ENCODE measurements around the gene TMEFF2.

The TMEFF2 gene

GRCh38 chr2:191961556-191961955, 233.2 kb downstream of the TMEFF2 start:
- no peak for DNase-seq (ENCODE audit: low read depth)

GRCh38 chr2:191959209-191959608, 235.5 kb downstream of the TMEFF2 start:
- DNase-seq (ENCODE audit: low read depth): no peak

DNA sequence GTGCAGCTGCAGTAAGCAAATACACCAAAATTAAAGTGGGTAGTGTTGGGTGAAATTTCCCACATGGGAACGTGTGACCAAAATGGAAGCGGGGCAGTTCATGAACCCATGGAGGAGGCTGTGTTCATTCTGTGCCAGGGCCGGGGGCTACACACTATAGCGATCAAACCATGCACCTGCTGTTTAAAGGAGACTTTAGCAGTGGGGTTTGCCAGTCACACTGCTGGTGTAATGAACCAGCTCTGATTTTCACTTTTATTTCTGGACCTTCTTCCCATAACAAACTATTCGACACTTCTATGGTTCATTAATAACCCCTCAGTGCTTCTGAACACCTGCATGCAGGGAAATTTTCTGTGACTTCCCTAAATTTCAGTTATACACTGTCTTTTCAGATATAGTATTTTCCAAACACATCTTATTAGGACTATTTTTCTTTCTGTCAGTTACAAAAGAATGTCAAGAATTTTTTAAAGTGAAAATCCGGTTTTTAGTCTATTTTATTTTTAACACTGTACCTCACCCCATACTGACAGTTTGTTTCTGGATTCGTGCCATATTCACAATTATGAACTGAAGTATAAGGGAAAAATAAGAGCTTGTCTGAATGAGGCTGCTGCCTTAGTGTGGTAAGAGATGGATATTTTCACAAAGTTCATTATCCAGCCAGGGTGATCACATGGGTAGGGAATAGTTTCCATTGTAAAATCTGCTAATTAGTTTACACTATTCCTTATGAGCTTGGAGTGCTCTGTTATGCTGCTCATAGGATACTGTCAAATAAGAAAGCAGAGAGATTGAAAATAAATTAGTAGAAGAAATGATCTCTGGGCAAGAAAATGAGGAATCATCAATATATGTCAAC, 236.5 kb downstream of the TMEFF2 start:
- no peak for DNase-seq (ENCODE audit: low read depth)

DNA sequence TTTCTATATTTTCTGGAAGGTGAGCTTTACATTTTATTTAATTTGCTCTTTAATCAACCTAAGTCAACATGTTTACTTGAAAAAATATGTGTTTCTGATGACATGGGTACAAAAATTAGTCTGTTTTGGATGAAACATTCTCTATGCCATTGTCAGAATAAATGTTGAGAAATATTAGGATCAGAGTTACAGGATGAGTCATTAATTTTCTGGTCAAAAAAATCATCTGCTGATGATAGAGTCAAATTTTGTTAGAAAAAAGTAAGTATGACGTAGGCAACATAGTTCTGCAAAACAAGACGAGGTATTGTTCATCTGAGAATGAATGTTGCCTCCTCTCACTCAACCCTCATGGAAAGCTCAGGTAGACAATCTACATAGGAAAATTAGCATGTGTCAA, 240.3 kb downstream of the TMEFF2 start:
- no peak for DNase-seq (ENCODE audit: low read depth)

- DNase-seq (ENCODE audit: low read depth): no peak
These were observed 242.0 kb downstream of the TMEFF2 start for GRCh38 chr2:191952515-191953270.

- no peak for DNase-seq (ENCODE audit: low read depth)
These were observed 242.9 kb downstream of the TMEFF2 start for GRCh38 chr2:191951832-191952231.

GRCh38 chr2:191951376-191951775, 243.4 kb downstream of the TMEFF2 start:
- no peak for DNase-seq (ENCODE audit: low read depth)

DNA sequence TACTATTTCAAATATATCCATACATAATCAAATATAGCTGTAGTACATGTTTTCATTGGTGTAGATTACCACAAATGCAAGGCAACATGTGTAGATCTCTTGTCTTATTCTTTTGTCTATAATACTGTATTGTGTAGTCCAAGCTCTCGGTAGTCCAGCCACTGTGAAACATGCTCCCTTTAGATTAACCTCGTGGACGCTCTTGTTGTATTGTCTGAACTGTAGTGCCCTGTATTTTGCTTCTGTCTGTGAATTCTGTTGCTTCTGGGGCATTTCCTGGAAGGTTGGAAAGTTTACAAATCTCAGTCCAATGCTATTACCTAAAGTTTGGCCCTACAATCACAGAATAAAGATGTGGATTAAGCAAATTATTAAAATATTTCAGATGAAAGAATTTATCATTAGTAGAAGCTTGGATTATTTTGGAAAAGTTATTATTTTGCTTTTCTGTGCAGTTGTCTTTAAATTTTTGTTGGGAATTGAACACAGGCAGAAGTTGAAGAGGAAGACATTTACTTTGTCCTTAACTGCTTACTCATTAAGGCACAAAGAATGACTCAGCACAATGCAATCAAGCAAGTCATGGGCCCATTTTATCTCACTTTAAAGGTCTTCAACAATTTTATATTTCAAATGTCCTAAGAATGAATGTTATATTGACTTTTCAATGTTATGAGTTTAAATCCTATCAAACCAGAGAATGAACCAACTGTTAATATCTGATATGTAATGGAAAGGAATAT, 244.4 kb downstream of the TMEFF2 start:
- no peak for DNase-seq (ENCODE audit: low read depth)

- DNase-seq (ENCODE audit: low read depth): no peak
These were observed 247.5 kb downstream of the TMEFF2 start for GRCh38 chr2:191947235-191947634.

GRCh38 chr2:191946471-191947182, 248.1 kb downstream of the TMEFF2 start:
- DNase-seq (ENCODE audit: low read depth): no peak

DNA sequence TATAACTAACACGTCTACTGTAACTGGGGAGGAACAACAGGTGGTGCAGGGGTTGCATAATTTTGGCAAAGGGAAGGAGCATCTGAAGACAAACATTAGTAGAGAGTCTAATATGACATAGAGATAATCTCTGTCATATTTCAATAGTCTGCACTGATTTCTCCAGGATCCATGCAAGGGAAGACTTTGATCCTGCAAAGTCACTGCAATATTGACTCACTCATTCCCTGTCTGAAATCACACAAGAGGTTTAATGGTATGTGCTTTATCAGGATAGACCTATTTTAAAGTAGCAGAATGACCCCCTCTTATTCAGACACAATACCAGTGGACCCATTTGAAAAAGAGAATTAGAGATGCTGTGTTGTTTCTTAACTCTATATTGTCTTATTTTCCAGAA, 249.1 kb downstream of the TMEFF2 start:
- DNase-seq (ENCODE audit: low read depth): no peak

- DNase-seq (ENCODE audit: low read depth): no peak
These were observed 252.0 kb downstream of the TMEFF2 start for GRCh38 chr2:191942739-191943103.

- DNase-seq (ENCODE audit: low read depth): no peak
These were observed 252.5 kb downstream of the TMEFF2 start for GRCh38 chr2:191942090-191942738.

DNA sequence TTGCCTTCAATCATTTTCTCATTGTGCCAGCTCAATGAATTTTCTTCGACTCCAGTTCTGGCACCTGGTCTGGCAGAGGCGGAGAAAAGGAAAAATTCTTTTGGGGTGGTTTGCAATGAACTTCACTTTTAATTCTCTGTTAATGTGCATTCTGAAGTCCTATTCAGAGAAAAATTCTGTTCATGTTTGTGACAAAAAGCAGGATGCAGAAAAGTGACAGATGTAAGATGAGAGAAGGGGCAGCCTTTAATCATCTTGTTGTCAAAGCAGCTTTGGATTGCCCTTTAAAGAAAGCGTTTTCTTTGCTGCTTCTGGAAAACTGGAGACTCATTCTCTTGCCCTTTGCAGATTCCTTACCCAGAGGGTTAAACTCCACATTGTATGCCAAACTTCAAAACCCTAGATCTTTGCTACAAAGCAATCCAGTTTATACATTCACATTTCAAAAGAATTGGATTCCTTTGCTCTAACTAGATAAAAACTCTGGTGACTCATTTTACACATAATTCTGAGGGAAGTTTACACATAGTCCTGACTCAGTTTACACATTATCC, 253.3 kb downstream of the TMEFF2 start:
- no peak for DNase-seq (ENCODE audit: low read depth)

DNA sequence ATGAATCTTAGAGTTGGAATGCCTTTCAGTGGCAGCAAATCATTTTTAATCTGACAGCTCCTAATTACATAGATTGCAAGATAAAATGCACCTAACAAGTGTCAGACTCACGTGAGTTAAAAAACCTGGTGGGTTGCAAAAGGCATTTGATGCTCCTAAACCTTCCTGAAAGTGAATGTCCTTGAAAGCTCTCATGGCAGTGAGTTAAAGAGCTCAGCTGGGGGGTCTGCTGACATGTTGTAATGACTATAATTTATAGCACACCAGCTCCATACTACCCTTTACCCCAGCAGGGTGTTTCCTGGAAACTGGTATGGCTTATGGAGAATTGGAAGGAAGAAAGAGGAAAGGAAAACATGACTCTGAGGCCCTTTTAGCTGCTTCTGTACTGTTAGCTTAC, 256.0 kb downstream of the TMEFF2 start:
- no peak for DNase-seq (ENCODE audit: low read depth)

DNA sequence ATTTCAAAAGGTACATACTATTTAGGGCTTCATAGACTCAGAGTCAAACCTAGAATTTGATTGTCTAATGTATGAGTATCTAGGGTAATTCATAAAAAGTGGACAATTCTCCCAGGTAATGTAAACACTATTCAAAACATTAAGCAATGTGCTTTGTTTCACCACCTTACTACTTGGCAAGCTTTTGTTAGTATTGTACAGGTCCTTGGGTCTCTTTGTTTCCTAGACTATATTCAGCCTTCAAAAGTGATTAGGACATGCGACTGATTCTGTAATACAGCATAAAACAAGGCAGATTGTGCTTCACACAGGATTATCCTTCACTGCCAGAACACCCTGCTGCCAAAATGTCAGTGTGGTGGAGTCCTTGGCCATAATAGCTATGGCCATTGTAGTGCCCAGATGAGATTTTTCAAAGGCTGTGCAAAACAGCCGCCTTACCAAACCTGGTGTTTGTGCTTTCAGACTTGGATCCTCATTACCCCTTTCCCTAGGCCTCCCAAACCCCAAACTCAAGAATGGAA, 257.8 kb downstream of the TMEFF2 start:
- no peak for DNase-seq (ENCODE audit: low read depth)

GRCh38 chr2:191935247-191935646, 259.5 kb downstream of the TMEFF2 start:
- no peak for DNase-seq (ENCODE audit: low read depth)

DNA sequence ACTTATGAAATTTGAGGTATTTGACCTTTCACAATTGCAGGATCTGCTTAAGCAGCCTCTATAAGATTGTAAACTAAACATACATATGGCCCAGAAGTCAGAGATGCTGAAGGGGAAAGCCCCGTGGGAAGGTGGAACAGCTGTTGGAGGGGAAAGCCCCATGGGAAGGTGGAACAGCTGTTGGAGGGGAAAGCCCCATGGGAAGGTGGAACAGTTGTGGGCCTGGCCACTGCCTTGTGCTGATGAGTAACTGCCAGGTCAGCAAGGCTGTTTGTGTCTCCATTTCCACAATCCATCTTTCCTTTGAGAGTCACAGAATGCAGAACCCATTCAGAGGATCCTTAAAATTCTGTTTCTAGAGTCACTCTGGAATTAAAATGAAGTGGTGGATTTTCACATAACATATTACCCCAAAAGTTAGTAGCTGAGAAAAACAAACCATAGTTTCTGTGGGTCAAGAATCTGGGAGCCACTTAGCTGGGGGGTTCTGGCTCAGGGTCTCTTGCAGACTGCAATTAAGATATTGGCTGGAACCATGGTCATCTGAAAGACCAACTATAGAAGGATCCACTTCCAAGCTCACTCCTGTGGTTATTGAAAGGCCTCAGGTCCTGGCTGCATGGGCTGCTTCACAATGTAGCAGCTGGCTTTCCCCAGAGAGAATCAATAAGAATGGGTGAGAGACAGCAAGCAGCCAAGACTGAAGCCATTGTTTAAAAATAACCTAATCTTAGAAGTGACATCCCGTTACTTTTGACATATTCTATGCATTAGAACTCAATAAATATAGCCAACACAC, 261.2 kb downstream of the TMEFF2 start:
- DNase-seq (ENCODE audit: low read depth): no peak

- no peak for DNase-seq (ENCODE audit: low read depth)
These were observed 262.4 kb downstream of the TMEFF2 start for GRCh38 chr2:191932286-191932685.

GRCh38 chr2:191931329-191931728, 263.4 kb downstream of the TMEFF2 start:
- DNase-seq (ENCODE audit: low read depth): no peak

Measured in fibroblast of the conjunctiva (primary cell).